HepG2 (cell line): Measurements from ENCODE around the gene ADPRS. TPM values are rescaled to one million over a fixed set of nuclear protein-coding genes. Genes with fewer than 3 reads are reported as not detected.

Experiments
- AGO2 ChIP-seq: fragments of 200-400 bp; formaldehyde crosslinking; optimal IDR thresholded peaks from 2 replicates; pipeline ENCODE3; 2017; ENCODE audit warnings: mild to moderate bottlenecking, low read depth, low read length, moderate library complexity
- BORCS8-MEF2B ChIP-seq: sonication (generic); formaldehyde crosslinking; IDR thresholded peaks from 2 replicates; pipeline ENCODE4 v1.8.0; 2022; ENCODE audit warnings: mild to moderate bottlenecking, missing genetic modification reagents
- FOXM1 ChIP-seq: sonication (generic); formaldehyde crosslinking; IDR thresholded peaks from 2 replicates; pipeline ENCODE4 v1.5.0; 2020; ENCODE audit warnings: missing genetic modification reagents
- HMG20B ChIP-seq: conservative IDR thresholded peaks from 2 replicates; pipeline ENCODE4 v1.6.1; 2016; ENCODE audit warnings: missing genetic modification reagents, missing compliant biosample characterization
- HNF1A ChIP-seq, 2 experiments: sonication (generic) in 1 of 2; formaldehyde crosslinking in 1 of 2; IDR thresholded peaks; 2 replicates each; pipeline versions ENCODE4 v1.4.0 to v1.6.1; 2016 to 2020; ENCODE audit warnings: borderline replicate concordance in 1 of 2, low read depth in 1 of 2, mild to moderate bottlenecking in 1 of 2, missing genetic modification reagents in 1 of 2
- MEIS1 ChIP-seq: sonication (generic); formaldehyde crosslinking; IDR thresholded peaks from 2 replicates; pipeline ENCODE4 v1.9.0; 2021; ENCODE audit warnings: mild to moderate bottlenecking, missing genetic modification reagents, moderate library complexity, borderline replicate concordance
- POGZ ChIP-seq: sonication (generic); formaldehyde crosslinking; IDR thresholded peaks from 2 replicates; pipeline ENCODE4 v1.4.0; 2020; ENCODE audit warnings: mild to moderate bottlenecking, missing genetic modification reagents
- RXRA ChIP-seq: sonication (generic); formaldehyde crosslinking; IDR thresholded peaks from 2 replicates; pipeline ENCODE4 v1.5.1; 2020; ENCODE audit warnings: missing genetic modification reagents
- SNAPC4 ChIP-seq: sonication (generic); formaldehyde crosslinking; IDR thresholded peaks from 2 replicates; pipeline ENCODE4 v1.4.0; 2020; ENCODE audit warnings: mild to moderate bottlenecking, missing genetic modification reagents
- SP2 ChIP-seq: sonication (generic); formaldehyde crosslinking; IDR thresholded peaks from 2 replicates; pipeline ENCODE4 v1.5.1; 2020; ENCODE audit warnings: mild to moderate bottlenecking, missing genetic modification reagents
- TOE1 ChIP-seq: sonication (generic); formaldehyde crosslinking; IDR thresholded peaks from 2 replicates; pipeline ENCODE4 v1.4.0; 2020; ENCODE audit warnings: mild to moderate bottlenecking, missing genetic modification reagents
- ZNF282 ChIP-seq: fragments of 450-650 bp; IDR thresholded peaks from 2 replicates; pipeline ENCODE4 v1.6.1; 2018; ENCODE audit not compliant: partially characterized antibody
- ZSCAN5A ChIP-seq: sonication (generic); formaldehyde crosslinking; IDR thresholded peaks from 2 replicates; pipeline ENCODE4 v1.8.0; 2022; ENCODE audit warnings: mild to moderate bottlenecking, missing genetic modification reagents, borderline replicate concordance
- polyA plus RNA-seq, 8 experiments: library from polyadenylated mRNA; depleted of rRNA in 3 of 8; stranded (reverse) in 7 of 8; unstranded in 1 of 8; fragments of >200 nt; fragmentation: Illumina TruSeq in 4 of 8; extraction: Trizol in 4 of 8; gene quantifications; 2 replicates each; pipeline versions ENCODE4 v1.2.1 to v1.2.3, GENCODE V29; 2011 to 2016; ENCODE audit warnings: low read depth in 4 of 8, missing spikeins in 1 of 8, mixed read lengths in 1 of 8; ENCODE audit not compliant: insufficient read depth in 1 of 8
- total RNA-seq, 5 experiments: library from RNA; depleted of rRNA; stranded (reverse); fragments of >200 nt; fragmentation: Illumina TruSeq; extraction: Trizol; gene quantifications; 2 replicates each; pipeline ENCODE4 v1.2.3, GENCODE V29; 2016; ENCODE audit warnings: low read depth in 1 of 5
- TF ChIP-seq, protein P1 (sequence below): sonication (generic); formaldehyde crosslinking; IDR thresholded peaks from 2 replicates; pipeline ENCODE4 v1.9.0; 2021; ENCODE audit warnings: missing genetic modification reagents, borderline replicate concordance

ADPRS gene
- total and polyA plus RNA-seq, 2 of the 13 experiments (the other 11 are each of a cell fraction or from before 2014, with no cell fraction given) = 30.6 to 36.4 TPM

DNA sequence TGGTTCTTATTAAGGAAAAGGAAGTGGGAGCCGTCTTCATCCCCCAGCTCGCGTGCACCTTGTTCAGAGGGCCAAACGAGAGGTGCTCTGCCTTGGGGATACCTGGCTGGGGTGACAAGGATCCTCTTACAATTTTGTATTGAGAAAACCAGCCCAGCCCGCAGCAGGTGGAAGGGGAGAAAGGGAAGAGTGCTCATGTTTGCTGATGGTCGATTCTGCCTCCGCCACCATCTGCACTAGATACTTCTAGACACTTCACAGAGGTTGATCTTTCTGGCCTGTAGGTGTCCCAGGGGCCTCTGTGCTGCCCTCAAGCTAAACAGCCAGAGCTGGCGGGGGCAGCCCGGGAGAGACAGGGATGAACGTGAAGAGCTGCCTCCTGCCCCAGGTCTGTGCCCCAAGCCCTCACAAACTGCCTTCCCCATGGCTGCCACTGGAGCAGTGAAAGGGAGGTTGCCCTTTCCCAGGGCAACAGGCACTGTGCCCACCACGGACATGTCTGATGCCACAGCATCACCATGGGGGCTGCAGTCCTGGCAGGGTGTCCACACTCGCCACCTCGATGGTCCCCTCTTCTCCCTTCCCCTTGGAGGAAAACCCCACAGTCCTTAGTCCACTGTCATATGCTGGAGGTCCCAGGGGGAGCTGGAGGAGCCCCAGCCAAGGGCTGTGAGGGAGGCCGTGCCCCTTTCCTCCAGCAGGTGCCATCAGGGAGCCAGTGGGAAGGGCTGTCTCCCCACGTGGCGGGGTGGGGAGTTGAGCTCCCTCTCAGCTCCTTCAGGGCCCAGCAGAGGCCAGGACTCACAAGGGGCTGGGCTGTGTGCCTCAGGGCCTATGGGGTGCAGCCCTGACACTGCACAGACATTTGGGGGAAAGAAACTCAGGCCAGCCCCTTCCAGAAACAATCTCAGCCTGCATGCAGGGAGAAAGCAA, 8.1 kb downstream of the ADPRS start (continued):
- TF ChIP-seq HNF1A (IDR thresholded peaks at IDR 0.05; ENCODE audit: low read depth) (no peak), HNF1A (CRISPR knock-in tag; IDR thresholded peaks at IDR 0.05; ENCODE audit: borderline replicate concordance) (0 out of 2 replicates have a peak, but pooled peaks have one; percentile 20), BORCS8-MEF2B (CRISPR knock-in tag) (no peak), RXRA (CRISPR knock-in tag) (no peak), ZNF282 (no peak), FOXM1 (CRISPR knock-in tag) (no peak), AGO2 (peak; percentile 60), ZSCAN5A (CRISPR knock-in tag) (no peak), SP2 (CRISPR knock-in tag) (no peak), POGZ (CRISPR knock-in tag) (no peak), HMG20B (CRISPR knock-in tag) (no peak), TOE1 (no peak), SNAPC4 (CRISPR knock-in tag) (no peak), MEIS1 (CRISPR knock-in tag) (no peak)
- TF ChIP-seq, protein P1, sequence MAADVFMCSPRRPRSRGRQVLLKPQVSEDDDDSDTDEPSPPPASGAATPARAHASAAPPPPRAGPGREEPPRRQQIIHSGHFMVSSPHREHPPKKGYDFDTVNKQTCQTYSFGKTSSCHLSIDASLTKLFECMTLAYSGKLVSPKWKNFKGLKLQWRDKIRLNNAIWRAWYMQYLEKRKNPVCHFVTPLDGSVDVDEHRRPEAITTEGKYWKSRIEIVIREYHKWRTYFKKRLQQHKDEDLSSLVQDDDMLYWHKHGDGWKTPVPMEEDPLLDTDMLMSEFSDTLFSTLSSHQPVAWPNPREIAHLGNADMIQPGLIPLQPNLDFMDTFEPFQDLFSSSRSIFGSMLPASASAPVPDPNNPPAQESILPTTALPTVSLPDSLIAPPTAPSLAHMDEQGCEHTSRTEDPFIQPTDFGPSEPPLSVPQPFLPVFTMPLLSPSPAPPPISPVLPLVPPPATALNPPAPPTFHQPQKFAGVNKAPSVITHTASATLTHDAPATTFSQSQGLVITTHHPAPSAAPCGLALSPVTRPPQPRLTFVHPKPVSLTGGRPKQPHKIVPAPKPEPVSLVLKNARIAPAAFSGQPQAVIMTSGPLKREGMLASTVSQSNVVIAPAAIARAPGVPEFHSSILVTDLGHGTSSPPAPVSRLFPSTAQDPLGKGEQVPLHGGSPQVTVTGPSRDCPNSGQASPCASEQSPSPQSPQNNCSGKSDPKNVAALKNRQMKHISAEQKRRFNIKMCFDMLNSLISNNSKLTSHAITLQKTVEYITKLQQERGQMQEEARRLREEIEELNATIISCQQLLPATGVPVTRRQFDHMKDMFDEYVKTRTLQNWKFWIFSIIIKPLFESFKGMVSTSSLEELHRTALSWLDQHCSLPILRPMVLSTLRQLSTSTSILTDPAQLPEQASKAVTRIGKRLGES (CRISPR knock-in tag) = no peak
